HUES48 (cell line): ENCODE measurements around the gene BRD3.

Experiments
- H3K27ac ChIP-seq: one replicate; pipeline ENCODE4 v1.7.0; 2013; ENCODE audit warnings: low read depth, low read length, inconsistent platforms
- H3K27me3 ChIP-seq: 2 replicates; pipeline ENCODE4 v1.6.1; 2013; ENCODE audit warnings: mild to moderate bottlenecking, low read length; ENCODE audit not compliant: control insufficient read depth, insufficient read depth
- H3K36me3 ChIP-seq: 2 replicates; pipeline ENCODE4 v1.6.1; 2013; ENCODE audit warnings: low read length; ENCODE audit not compliant: control insufficient read depth, insufficient read depth
- H3K4me1 ChIP-seq: 2 replicates; pipeline ENCODE4 v1.6.1; 2013; ENCODE audit warnings: mild to moderate bottlenecking, low read length; ENCODE audit not compliant: control insufficient read depth, insufficient read depth
- H3K4me3 ChIP-seq: 2 replicates; pipeline ENCODE4 v1.5.1; 2013; ENCODE audit warnings: mild to moderate bottlenecking, low read depth, low read length
- H3K9ac ChIP-seq: 2 replicates; pipeline ENCODE4 v1.6.1; 2013; ENCODE audit warnings: mild to moderate bottlenecking, low read depth, low read length, moderate library complexity
- H3K9me3 ChIP-seq: 2 replicates; pipeline ENCODE4 v1.6.1; 2013; ENCODE audit warnings: low read length; ENCODE audit not compliant: control insufficient read depth, insufficient read depth

BRD3 gene

DNA sequence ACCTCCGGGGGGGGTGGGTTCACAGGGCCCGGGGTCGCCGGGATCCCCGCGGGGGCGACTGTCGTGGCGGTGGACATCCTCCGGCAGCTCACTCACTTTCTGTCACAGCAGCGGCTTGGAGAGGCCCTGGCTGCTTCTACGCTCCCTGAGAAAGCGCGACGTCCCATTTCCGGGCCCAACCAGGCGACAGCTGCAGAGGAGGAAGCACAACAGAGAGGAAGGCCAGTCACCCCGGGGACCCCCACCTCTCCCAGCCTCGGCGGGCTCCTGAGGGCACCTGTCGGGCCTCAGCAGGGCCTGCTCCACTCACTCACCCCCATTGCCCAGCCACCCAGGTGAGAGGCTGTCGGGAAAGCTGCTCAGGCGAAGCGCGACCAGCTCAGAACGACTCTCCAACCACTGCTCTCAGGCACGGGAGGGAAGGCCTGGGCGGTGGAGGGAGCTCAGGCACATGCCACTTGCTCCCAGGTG lies 14.4 kb downstream of the BRD3 start:
- Histone ChIP-seq H3K27me3 (no peaks in the 10 kb centered on the region), H3K9me3 (no peaks in the 10 kb centered on the region), H3K36me3 (peaks cover 56% of the 10 kb centered on the region), H3K4me1 (no peaks in the 10 kb centered on the region), H3K4me3 (no peak overlapping the region), H3K9ac (no peak overlapping the region), H3K27ac (no peak overlapping the region)

DNA sequence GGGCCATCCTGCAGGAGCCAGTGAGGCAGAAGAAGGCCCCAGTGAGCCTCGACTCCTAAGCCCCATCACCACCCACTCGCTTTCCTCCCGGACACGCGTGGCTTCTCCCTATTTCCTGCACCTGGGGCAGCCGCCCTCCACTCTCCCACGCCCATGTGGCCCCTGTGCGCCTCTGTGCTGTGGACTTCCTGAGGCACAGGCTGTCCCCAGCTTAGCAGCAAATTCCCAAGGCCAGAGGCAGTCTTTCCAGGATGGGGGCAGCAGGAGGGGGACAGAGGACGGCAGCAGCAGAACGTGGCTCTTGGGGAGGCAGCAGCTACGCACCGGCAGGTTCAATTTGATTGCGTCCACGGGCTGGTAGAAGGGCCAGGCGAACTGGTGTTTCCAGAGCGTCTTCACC lies 14.9 kb downstream of the BRD3 start:
- Histone ChIP-seq H3K9ac (no peak overlapping the region), H3K36me3 (peaks cover 61% of the 10 kb centered on the region), H3K27ac (no peak overlapping the region), H3K4me1 (no peaks in the 10 kb centered on the region), H3K27me3 (no peaks in the 10 kb centered on the region), H3K4me3 (no peak overlapping the region), H3K9me3 (no peaks in the 10 kb centered on the region)

DNA sequence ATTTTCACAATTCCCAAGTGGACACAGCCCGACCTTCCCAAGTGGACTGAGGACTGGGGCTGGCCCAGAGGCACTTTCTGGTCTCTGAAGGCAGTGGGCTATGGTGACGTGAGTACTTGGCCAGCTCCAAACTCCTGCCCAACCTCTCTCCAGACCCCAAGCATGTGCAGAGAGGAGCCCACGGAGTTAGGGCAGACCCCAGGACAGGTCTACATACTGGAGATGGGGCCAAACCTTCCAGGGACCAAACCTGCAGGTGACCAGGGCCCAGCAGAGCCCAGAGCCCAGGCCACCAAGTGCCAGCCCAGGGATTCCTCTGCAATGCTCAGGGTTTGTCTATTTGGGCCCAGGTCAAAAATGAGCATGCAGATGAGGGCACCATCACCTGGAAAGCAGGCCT lies 15.3 kb downstream of the BRD3 start:
- H3K9me3 ChIP-seq = no peaks in the 10 kb centered on the region
- H3K9ac ChIP-seq = no peak overlapping the region
- H3K4me3 ChIP-seq = no peak overlapping the region
- peaks cover 64% of the 10 kb centered on the region for H3K36me3 ChIP-seq
- H3K27me3 ChIP-seq = no peaks in the 10 kb centered on the region
- no peaks in the 10 kb centered on the region for H3K4me1 ChIP-seq
- H3K27ac ChIP-seq = no peak overlapping the region

DNA sequence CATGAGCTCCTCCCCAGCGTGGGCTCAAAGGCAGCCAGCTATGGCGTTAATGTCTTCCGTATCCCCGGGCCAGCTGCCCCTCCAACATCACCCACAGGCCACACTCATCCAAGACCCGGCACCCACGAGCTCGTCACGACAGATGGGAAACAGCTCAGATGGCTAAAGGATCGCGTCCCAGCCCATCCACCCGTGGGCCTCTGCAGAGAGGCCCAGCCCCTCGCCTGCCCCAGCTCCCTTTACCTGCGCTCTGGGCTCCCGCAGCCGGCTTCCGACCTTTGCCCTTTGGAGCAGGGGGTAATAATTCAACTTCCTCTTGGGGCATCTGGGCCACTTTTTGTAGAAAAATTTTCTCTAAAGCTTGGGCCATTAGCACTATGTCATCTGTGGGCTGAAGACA lies 16.5 kb downstream of the BRD3 start:
- Histone ChIP-seq H3K36me3 (peaks cover 70% of the 10 kb centered on the region), H3K27me3 (no peaks in the 10 kb centered on the region), H3K9ac (no peak overlapping the region), H3K4me1 (no peaks in the 10 kb centered on the region), H3K9me3 (no peaks in the 10 kb centered on the region), H3K4me3 (no peak overlapping the region), H3K27ac (no peak overlapping the region)

DNA sequence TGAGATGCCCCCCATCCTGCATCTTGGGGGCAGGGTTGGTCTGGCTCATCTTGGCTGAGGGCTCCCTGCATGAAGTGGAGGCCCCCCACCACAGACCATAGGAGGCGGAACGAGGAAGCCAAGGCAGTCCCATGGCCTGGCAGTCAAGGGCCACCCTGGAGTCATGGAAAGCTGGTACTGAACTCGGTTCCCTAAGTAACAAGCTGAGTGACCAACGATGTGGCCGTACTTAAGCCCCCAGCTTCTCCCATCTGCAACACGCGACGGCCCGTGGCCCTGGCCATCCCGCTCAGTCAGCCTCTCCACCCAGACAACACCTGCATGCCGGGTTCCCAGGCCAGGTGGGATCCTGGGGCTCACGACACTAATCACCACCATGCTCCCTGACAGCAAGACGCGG lies 17.1 kb downstream of the BRD3 start:
- no peak overlapping the region for H3K4me3 ChIP-seq
- H3K27me3 ChIP-seq = no peaks in the 10 kb centered on the region
- peaks cover 76% of the 10 kb centered on the region for H3K36me3 ChIP-seq
- H3K27ac ChIP-seq = no peak overlapping the region
- H3K9ac ChIP-seq = no peak overlapping the region
- H3K4me1 ChIP-seq = no peaks in the 10 kb centered on the region
- no peaks in the 10 kb centered on the region for H3K9me3 ChIP-seq

DNA sequence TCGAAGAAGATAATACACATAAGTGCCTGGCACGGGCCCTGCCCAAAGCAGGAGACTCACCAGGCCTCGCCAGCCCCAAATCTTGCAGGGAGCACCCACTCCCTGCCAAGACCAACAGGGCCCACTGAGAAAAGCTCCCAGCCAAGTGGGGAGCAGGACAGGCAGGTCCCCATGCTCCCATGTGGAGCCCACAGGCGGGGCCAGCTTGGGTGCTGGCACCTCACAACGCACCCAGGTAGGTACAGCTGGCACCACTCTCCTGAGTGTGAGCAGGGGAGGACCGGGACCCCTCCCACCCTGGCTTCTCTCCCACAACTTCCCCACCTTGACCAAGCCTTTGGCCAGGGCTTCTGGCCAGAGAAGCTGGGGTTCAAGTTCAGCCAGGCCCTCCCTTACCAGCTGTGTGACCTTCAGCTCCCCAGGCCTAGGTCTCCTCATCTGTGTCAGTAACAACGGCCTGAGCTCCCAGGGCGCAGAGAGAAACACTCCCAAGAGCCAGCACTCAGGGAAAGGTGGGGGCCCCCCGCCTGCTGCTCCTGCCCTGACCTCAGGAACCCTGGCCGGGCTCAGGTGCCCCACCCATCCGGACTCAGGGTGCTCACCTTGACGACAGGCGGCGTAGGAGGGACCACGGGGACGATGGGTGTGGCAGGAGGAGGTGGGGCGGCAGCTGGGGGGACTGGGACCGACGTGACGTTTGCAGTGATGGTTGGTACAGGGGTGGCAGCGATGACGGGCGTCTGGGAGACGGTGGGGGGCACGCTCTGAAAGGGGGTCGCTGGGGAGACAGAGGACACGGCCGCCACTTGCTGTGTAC lies 17.8 kb downstream of the BRD3 start:
- no peak overlapping the region for H3K27ac ChIP-seq
- H3K4me1 ChIP-seq = no peaks in the 10 kb centered on the region
- no peaks in the 10 kb centered on the region for H3K27me3 ChIP-seq
- H3K4me3 ChIP-seq = no peak overlapping the region
- no peak overlapping the region for H3K9ac ChIP-seq
- peaks cover 84% of the 10 kb centered on the region for H3K36me3 ChIP-seq
- H3K9me3 ChIP-seq = no peaks in the 10 kb centered on the region

DNA sequence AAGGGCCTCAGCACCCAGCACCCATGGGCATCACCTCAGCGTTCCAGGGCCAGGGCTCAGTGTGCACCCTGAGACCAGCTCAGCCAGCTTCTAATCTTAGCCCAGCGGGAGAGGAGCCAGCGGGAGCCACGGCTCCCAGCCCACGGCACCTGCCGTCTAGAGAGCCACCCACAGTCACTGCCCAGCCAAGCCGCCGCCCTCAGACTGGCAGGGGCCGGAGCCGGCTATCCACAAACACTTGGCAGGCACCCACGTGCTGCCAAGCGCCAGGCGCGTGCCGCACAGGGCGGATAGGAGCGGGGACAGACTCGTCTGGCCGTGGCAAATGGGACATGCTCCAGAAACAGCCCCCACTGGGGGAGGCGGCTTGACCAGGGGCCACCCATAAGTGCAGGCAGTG lies 18.6 kb downstream of the BRD3 start:
- H3K27ac ChIP-seq = no peak overlapping the region

DNA sequence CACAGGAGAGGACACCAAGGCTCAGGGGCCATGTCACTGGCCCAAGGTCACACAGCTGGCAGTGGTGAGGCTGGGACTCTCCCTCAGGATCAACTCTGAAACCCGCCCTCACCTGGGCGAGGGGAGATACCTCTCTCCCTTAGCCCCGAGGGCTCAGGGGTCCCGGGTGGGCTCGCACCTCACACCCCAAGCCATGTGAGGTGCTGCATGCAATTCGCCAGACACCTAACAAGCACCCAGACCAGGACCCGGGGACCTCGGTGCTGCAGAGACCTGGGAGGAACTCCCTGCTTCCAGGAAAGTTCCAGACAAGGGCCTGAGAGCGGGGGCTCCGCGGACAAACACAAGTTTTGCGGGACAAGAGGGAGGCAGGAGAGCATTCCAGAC lies 19.3 kb downstream of the BRD3 start:
- no peak overlapping the region for H3K9ac ChIP-seq
- H3K4me1 ChIP-seq = no peaks in the 10 kb centered on the region
- H3K36me3 ChIP-seq = peaks cover 98% of the 10 kb centered on the region
- no peaks in the 10 kb centered on the region for H3K27me3 ChIP-seq
- no peak overlapping the region for H3K27ac ChIP-seq
- H3K4me3 ChIP-seq = no peak overlapping the region
- H3K9me3 ChIP-seq = no peaks in the 10 kb centered on the region

More for the DNA sequence above, 18.6 kb downstream of the BRD3 start:
- Histone ChIP-seq H3K4me1 (no peaks in the 10 kb centered on the region), H3K9ac (no peak overlapping the region), H3K36me3 (peaks cover 91% of the 10 kb centered on the region), H3K4me3 (no peak overlapping the region), H3K9me3 (no peaks in the 10 kb centered on the region), H3K27me3 (no peaks in the 10 kb centered on the region)

DNA sequence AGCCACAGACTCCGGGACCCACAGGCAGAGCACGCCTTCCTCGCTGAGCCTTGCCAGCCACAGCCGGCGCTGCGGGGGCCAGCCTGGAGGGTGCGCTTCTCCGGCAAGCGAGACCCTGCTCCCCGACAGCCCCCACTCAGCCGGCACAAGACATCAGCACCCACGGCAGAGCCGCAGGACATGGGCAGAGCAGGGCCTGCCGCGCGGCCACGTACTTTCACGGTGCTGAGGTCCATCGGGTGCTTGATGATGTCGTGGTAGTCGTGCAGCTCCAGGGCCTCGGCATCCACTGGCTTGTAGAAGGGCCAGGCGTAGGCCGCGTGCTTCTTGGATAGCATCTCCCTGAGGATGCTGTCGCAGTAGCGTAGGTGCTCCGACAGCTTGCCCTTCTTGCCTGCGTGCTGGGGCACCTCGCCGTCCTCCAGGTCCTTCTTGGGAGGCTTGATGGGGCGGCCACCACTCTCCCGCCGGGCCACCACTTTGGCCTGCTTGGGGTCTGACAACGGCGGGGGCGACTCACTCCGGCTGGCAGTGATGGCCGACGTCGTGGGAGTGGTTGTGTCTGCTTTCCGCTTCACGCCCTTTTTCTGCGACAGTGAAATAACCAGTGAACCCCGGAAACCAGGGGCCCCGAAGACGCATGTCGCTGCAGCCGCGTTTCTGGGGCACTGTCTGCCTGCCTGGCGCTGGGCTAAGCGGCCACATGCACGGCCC lies 19.8 kb downstream of the BRD3 start:
- H3K36me3 ChIP-seq = peaks cover 99% of the 10 kb centered on the region
- H3K9me3 ChIP-seq = no peaks in the 10 kb centered on the region
- H3K27ac ChIP-seq = no peak overlapping the region
- no peaks in the 10 kb centered on the region for H3K4me1 ChIP-seq
- no peak overlapping the region for H3K4me3 ChIP-seq
- no peaks in the 10 kb centered on the region for H3K27me3 ChIP-seq
- no peak overlapping the region for H3K9ac ChIP-seq

DNA sequence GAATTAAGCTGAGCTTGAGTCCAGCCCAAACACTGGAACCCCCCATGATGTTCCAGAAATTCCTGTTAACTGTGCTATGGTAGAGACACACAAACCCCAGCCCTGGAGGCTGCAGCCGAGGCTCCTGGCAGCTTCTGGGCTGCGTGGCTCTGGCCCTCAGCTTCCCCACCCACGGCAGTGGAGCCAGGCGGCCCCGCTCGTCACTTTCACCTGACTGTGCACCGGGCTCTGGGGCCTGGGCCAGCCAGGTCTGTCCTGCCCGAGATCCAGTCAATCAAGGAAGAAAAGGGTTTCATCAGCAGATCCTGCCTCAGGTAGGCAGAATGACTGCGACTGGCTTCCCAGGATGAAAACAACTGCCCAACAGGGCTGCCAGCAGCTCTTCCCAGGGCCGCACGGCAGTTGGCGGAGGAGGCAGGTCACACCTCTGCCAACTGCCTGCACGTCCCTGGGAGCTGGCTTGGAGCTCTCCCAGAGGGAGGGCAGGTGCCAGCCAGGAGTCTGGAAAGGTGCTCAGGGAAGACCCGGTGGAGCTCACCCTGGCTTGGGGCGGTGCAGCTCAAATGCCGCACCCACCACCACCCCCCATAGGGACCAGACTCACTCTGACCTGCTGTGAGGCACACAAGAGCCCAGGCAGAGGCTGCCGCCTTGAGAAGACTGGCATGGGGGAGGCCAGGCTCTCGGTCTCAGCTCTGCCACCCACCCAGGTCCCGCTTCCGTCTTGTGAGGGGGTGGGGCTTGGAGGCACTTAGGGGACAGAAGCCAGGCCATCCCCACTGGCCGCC lies 20.7 kb downstream of the BRD3 start:
- H3K36me3 ChIP-seq = peaks cover 96% of the 10 kb centered on the region
- H3K27ac ChIP-seq = no peak overlapping the region
- no peak overlapping the region for H3K9ac ChIP-seq
- H3K9me3 ChIP-seq = no peaks in the 10 kb centered on the region
- H3K27me3 ChIP-seq = no peaks in the 10 kb centered on the region
- no peak overlapping the region for H3K4me3 ChIP-seq
- H3K4me1 ChIP-seq = no peaks in the 10 kb centered on the region
